HG02678 (cell line): ENCODE data around the gene ZC3H12C.
"Not testable (repeated sequence)": the region's sequence is repeated elsewhere in the genome, so short reads cannot be mapped to it uniquely, and the experiment has no call there.

Experiments
- ATAC-seq: cut with Tn5 transposase; IDR thresholded peaks from one replicate; pipeline ENCODE4 v1.9.1; 2021; ENCODE audit warnings: mild to moderate bottlenecking, moderate library complexity; ENCODE audit not compliant: unreplicated experiment

Gene ZC3H12C

DNA sequence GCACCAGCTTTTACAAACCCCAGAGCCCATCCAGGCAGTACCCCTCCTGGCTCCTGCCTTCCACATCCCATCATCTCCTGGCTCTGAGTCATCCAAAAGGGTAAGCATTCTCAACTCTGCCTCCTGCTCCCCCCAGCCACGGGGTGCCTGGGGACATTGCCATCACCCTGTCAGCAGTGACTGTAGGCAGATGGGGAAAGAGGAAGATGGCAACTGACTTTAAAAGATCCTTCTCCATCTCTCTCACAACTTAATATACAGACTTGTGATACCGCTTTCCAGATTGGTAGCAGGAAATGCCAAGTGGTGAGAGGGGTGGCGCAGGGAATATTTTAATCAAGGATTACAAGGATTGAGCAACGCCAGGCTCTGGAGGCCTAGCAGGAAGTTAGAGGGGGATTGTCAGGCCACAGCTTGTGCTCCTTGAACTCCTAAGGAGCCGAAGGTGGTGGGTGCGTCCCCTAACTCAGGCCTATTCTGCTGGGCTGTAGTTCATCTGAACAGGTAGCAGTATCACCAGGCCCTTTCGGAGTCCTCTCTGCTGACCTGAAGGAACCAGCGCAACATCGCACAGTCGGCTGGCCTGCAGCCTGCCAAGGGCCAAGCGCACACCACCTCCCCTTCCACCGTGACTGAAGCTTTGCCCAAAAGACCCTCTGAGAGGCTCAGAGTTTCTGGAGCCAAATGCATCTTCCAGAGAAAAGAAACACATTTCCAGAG is 83.3 kb downstream of the ZC3H12C start:
- no peak for ATAC-seq

GRCh38 chr11:110177086-110177456 is 83.9 kb downstream of the ZC3H12C start:
- no peak for ATAC-seq

GRCh38 chr11:110179064-110179463 is 85.9 kb downstream of the ZC3H12C start:
- ATAC-seq, result no peak

- ATAC-seq, result no peak
Observed at GRCh38 chr11:110182886-110183285, 89.7 kb downstream of the ZC3H12C start.

- ATAC-seq, result no peak
Observed at GRCh38 chr11:110184456-110184855, 91.3 kb downstream of the ZC3H12C start.

DNA sequence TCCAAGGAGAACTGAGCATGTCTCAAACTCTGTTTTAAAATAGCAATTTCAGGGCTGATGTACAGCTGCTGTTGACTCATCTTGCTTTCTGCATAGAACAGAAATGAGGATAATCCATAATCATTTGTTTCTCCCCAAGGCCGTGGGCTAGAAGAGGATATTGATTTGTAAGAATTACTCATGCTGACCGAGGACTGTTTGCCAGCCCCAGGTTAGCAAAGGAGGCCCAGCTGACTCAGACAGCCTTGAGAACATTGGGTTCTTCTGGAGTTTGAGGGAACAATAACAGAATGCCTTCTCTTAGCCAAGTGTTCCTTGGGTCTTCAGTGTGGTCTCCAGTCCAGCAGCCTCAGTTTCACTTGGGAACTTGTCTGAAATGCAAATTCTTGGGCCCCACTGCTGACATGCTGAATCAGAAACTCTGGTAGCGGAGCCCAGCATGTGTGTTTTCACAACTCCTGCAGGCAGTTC is 92.0 kb downstream of the ZC3H12C start:
- ATAC-seq, result no peak

DNA sequence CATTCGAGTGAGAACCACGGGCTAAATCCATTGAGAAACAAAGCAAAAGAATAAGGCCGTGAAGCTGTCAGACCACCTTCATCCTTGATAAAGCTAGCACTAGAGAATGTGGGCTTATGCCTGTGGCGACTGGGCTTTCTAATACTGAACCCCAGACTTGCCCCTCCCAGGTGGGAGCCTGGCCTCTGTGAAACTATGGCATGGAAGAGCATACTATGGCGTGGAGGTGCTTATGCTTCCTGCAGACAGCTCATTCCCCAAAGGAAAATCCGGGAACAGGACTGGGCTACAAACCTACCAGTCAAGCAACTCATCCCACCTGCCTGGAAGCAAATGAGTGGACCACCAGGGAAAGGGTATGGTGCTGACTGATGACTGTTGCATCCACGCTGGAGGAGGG is 92.4 kb downstream of the ZC3H12C start:
- ATAC-seq, result no peak

GRCh38 chr11:110186456-110186855 is 93.3 kb downstream of the ZC3H12C start:
- no peak for ATAC-seq

DNA sequence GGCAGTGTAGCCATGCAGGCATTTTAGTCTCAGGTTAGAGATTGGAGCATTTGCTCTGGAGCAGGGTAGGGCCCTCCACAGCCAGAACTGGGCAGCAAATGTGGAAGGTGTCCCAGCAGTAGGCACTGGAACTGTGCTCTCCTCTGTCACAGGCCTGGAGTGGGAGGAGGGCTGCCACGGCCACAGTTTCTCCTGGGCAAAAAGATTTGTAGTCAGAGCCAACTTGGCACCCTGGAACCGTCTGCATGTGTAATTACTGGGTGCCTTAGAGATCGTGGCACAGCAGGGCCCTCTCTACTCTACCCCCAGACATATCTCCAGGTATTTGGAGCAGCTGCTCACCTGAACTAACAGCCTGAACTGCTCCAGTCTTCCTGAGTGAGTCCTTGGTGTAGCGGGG is 93.7 kb downstream of the ZC3H12C start:
- ATAC-seq, result no peak

DNA sequence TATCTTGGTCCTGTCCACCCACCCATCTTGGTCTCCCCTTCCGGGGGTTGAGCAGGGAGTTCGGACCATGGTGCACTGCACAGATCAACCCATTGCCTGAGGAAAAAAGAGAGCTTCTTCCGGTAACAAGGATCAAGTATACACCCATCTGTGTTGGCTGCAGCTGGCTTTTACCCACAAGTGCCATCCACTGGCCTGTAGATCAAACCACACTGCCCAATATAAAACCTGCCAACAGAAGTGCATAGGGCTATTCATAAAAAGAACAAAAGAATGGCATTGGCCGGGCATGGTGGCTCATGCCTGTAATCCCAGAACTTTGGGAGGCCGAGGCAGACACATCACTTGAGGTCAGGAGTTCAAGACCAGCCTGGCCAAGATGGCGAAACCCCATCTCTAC is 94.5 kb downstream of the ZC3H12C start:
- no peak for ATAC-seq

- ATAC-seq, result no peak
Observed at GRCh38 chr11:110190885-110191284, 97.7 kb downstream of the ZC3H12C start.

DNA sequence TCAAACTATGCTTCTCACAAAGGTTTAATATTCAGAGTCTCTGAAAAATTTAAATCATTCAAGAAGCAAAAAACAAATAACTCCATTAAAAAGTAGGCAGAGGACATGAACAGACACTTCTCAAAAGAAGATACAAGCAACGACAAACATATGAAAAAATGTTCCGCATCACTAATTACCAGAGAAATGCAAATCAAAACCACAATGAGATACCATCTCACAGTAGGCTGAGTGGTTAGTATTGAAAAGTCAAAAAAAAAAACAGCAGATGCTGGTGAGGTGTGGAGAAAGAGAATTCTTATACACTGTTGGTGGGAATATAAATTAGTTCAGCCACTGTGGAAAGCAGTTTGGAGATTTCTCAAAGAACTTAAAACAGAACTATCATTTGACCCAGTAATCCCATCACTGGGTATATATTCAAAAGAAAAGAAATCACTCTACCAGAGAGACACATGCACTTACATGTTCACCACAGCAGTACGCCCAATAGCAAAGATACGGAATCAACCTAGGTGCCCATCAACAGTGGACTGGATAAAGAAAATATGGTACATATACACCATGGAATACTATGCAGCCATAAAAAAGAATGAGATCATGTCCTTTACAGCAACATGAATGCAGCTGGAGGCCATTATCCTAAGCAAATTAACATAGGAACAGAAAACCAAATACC is 99.6 kb downstream of the ZC3H12C start:
- ATAC-seq, result peak; percentile 79

- not testable (repeated sequence) for ATAC-seq
Observed at GRCh38 chr11:110194211-110194766, 101.1 kb downstream of the ZC3H12C start.

DNA sequence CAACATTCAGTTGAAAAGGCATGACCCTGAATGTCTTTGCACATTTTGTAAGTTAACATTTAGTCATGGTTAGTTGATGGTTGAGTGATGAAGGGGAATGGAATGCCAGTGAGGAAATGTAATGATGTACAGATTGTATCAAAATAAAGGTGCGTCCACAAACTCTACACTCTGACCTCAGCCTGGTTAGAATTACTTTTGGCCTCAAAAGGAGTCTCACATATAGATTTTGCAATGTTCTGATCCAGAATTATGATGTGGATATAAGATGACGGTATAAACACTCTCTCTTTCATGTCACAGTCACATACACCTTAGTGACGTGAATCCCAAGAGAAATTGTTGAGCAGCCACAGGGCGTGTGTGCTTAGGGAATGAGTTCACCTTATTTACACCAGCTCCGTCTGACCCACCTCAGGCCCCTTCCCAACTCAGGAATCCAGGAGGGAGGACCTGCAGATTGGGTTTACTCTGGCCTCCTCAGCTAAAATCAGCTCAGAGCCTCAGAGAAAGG is 103.1 kb downstream of the ZC3H12C start:
- no peak for ATAC-seq

DNA sequence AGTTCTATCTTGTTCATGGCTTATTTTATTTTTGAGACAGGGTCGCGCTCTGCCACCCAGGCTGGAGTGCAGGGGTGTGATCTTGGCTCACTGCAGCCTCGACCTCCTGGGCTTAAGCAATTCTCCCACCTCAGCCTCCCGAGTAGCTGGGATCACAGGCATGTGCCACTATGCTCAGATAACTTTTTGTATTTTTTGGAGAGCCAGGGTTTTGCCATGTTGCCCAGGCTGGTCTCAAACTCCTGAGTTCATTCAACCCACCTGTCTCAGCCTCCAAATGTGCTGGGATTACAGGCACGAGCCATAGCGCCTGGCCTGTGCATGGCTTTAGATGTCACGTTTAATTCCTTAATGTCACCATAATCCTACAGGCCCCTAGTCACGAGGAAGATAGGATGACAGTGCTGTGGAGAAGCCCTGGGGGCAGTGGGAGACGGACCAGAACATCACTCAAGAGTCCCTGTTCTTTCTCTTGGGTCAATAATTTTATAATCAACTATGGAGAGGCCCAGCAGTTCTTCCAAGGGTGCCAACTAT is 103.8 kb downstream of the ZC3H12C start:
- ATAC-seq, result no peak

DNA sequence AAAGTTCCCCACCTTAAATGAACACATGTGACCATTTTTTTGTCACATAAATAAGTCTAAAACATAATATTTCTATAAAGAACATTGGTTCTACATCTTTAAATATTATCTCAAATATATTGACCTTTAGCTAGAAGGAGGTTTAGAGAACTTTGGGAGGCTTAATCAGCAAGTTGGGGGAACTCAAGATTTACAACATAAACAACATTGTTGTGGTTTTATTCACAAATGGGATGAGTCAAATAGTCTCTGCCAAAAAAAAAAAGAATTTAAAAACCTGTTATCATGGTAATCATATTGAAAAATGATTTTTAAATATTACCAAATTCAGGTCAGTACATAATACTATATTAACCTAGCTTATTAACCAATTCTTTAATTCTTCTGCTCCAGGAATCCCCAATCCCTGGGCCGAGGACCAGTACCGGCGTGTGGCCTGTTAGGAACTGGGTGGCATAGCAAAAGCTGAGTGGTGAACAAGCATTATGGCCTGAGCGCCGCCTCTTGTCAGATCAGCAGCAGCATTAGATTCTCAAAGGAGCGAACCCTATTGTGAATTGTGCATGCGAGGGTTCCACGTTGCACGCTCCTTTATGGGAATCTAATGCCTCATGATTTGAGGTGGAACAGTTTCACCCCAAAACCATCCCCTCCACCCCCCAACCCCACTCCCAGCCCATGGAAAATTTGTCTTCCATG is 105.0 kb downstream of the ZC3H12C start:
- no peak for ATAC-seq

- no peak for ATAC-seq
Observed at GRCh38 chr11:110199184-110199981, 106.2 kb downstream of the ZC3H12C start.

- no peak for ATAC-seq
Observed at GRCh38 chr11:110200241-110200640, 107.0 kb downstream of the ZC3H12C start.

DNA sequence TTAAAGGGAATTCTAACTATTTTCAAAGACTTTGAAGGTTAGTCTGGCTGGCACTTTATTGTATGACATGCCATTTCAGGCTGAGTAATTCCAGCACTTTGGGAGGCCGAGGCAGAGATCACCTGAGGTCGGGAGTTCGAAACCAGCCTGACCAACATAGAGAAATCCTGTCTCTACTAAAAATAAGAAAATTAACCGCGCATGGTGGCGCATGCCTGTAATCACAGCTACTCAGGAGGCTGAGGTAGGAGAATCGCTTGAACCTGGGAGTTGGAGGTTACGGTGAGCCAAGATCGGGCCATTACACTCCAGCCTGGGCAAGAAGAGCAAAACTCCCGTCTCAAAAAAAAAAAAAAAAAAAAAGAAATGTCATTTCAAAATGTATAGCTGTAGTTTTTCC is 107.6 kb downstream of the ZC3H12C start:
- ATAC-seq, result no peak

DNA sequence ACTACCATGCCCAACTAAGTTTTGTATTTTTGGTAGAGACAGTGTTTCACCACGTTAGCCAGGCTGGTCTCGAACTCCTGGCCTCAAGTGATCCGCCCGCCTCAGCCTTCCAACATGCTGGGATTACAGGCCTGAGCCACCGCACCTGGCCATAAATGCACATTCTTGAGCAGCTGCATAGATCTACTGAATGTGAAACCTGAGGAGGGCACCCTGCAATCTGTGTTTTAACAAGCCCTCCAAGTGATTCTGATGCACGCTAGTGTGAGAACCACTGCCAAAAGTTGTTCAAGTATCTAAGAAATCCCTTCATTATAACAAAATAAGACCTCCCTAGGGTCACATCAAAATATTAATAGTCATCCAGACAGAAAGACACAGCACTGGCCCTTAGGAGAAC is 113.9 kb downstream of the ZC3H12C start:
- no peak for ATAC-seq
